ENCODE measurements around the gene RAX. TPM values are rescaled to one million over a fixed set of nuclear protein-coding genes. Genes with fewer than 3 reads are reported as not detected.
A peak's percentile ranks its signal among the peaks of the same experiment; 100 is the strongest.

Gene RAX
- total RNA-seq, 1 experiment from 2014 or later = 18.3 TPM

GRCh38 chr18:59273759-59274532 is 692 bp upstream of the RAX start:
- peaks cover 19% of the 10 kb centered on the region for H3K4me1 ChIP-seq (ENCODE audit: insufficient read depth, low read length, poor library complexity, severe bottlenecking)
- DNase-seq (ENCODE audit: low spot score) = no peak
- intact Hi-C loops (cut with micrococcal nuclease; ENCODE audit: unreplicated experiment) = no loop called here
- ChIA-PET CTCF (interaction anchor here (1.0 to 1.5 kb wide), 2 partner anchors 10 to 34 kb away, joined by 5 to 15 read pairs; no protein-coding TSS in a partner anchor), POLR2A (ENCODE audit: low non-redundant PET) (no interaction called here)
- H3K36me3 ChIP-seq (ENCODE audit: insufficient read depth, low read length, poor library complexity, severe bottlenecking) = no peaks in the 10 kb centered on the region
- no peaks in the 10 kb centered on the region for H3K9me3 ChIP-seq (ENCODE audit: low read depth, low read length, poor library complexity, severe bottlenecking)
- peak overlapping the region; percentile 81 for H3K4me3 ChIP-seq (ENCODE audit: low read depth, low read length, poor library complexity, severe bottlenecking)
- no peaks in the 10 kb centered on the region for H3K27me3 ChIP-seq (replicated peaks; ENCODE audit: insufficient read depth, low read depth, low read length, poor library complexity)
- no peak overlapping the region for H3K27ac ChIP-seq (ENCODE audit: low read depth, low read length, poor library complexity, severe bottlenecking)
- TF ChIP-seq CTCF (conservative IDR thresholded peaks at IDR 0.05; ENCODE audit: low read depth, low read length) = 0 out of 2 replicates have a peak, but pooled peaks have one; percentile 22
- TF ChIP-seq EZH2 (IDR thresholded peaks at IDR 0.05; ENCODE audit: borderline replicate concordance, low read depth, low read length, poor library complexity, severe bottlenecking) = no peak
- BruUV-seq (replicated peaks) = no TSS peak

GRCh38 chr18:59272221-59272888 is 899 bp downstream of the RAX start:
- no peaks in the 10 kb centered on the region for H3K27me3 ChIP-seq (replicated peaks; ENCODE audit: insufficient read depth, low read depth, low read length, poor library complexity)
- POLR2A ChIA-PET (ENCODE audit: low non-redundant PET) = no interaction called here
- TF ChIP-seq EZH2 (IDR thresholded peaks at IDR 0.05; ENCODE audit: borderline replicate concordance, low read depth, low read length, poor library complexity, severe bottlenecking) (no peak), CTCF (conservative IDR thresholded peaks at IDR 0.05; ENCODE audit: low read depth, low read length) (no peak)
- CTCF ChIA-PET = interaction anchor here (1.5 to 2.3 kb wide), 2 partner anchors 35 to 130 kb away, joined by 9 to 15 read pairs; no protein-coding TSS in a partner anchor
- DNase-seq (ENCODE audit: low spot score) = no peak
- peak overlapping the region; percentile 81 for H3K4me3 ChIP-seq (ENCODE audit: low read depth, low read length, poor library complexity, severe bottlenecking)
- H3K36me3 ChIP-seq (ENCODE audit: insufficient read depth, low read length, poor library complexity, severe bottlenecking) = peaks cover 5% of the 10 kb centered on the region
- H3K9me3 ChIP-seq (ENCODE audit: low read depth, low read length, poor library complexity, severe bottlenecking) = no peaks in the 10 kb centered on the region
- intact Hi-C loops (cut with micrococcal nuclease; ENCODE audit: unreplicated experiment) = no loop called here
- peak overlapping the region; percentile 74 for H3K27ac ChIP-seq (ENCODE audit: low read depth, low read length, poor library complexity, severe bottlenecking)
- H3K4me1 ChIP-seq (ENCODE audit: insufficient read depth, low read length, poor library complexity, severe bottlenecking) = peaks cover 34% of the 10 kb centered on the region
- BruUV-seq (replicated peaks) = no TSS peak

GRCh38 chr18:59271606-59272220 is 1.5 kb downstream of the RAX start:
- TSS peak; percentile 42 for BruUV-seq (replicated peaks)
- DNase-seq (ENCODE audit: low spot score) = no peak
- intact Hi-C loops (cut with micrococcal nuclease; ENCODE audit: unreplicated experiment) = no loop called here
- POLR2A ChIA-PET (ENCODE audit: low non-redundant PET) = no interaction called here
- H3K27ac ChIP-seq (ENCODE audit: low read depth, low read length, poor library complexity, severe bottlenecking) = peak overlapping the region; percentile 74
- CTCF ChIA-PET = interaction anchor here (2.3 kb wide), 1 partner anchor 131 kb away, joined by 9 read pairs; no protein-coding TSS in a partner anchor
- H3K27me3 ChIP-seq (replicated peaks; ENCODE audit: insufficient read depth, low read depth, low read length, poor library complexity) = no peaks in the 10 kb centered on the region
- no peaks in the 10 kb centered on the region for H3K9me3 ChIP-seq (ENCODE audit: low read depth, low read length, poor library complexity, severe bottlenecking)
- no peak for TF ChIP-seq CTCF (conservative IDR thresholded peaks at IDR 0.05; ENCODE audit: low read depth, low read length)
- TF ChIP-seq EZH2 (IDR thresholded peaks at IDR 0.05; ENCODE audit: borderline replicate concordance, low read depth, low read length, poor library complexity, severe bottlenecking) = no peak
- peaks cover 5% of the 10 kb centered on the region for H3K36me3 ChIP-seq (ENCODE audit: insufficient read depth, low read length, poor library complexity, severe bottlenecking)
- peaks cover 34% of the 10 kb centered on the region for H3K4me1 ChIP-seq (ENCODE audit: insufficient read depth, low read length, poor library complexity, severe bottlenecking)
- H3K4me3 ChIP-seq (ENCODE audit: low read depth, low read length, poor library complexity, severe bottlenecking) = peak overlapping the region; percentile 81

All from A673 (cell line).